Measurements from ENCODE around the gene CDH15.
A peak's percentile ranks its signal among the peaks of the same experiment; 100 is the strongest.
"Not testable (repeated sequence)": the region's sequence is repeated elsewhere in the genome, so short reads cannot be mapped to it uniquely, and the experiment has no call there.

The CDH15 gene

GRCh38 chr16:89241187-89242007, 69.8 kb downstream of the CDH15 start:
- peak; percentile 80 to 87 (median 86) for DNase-seq
- peak overlapping the region; percentile 45 for H3K4me3 ChIP-seq (ENCODE audit: insufficient read depth, low read depth, low read length, poor library complexity, severe bottlenecking)
- H3K27me3 ChIP-seq (replicated peaks; ENCODE audit: control insufficient read depth, insufficient read depth, low read length, poor library complexity, severe bottlenecking) = no peaks in the 10 kb centered on the region
- H3K27ac ChIP-seq (ENCODE audit: insufficient read depth, low read length, poor library complexity, severe bottlenecking) = peak overlapping the region; percentile 90
- no peaks in the 10 kb centered on the region for H3K9me3 ChIP-seq (ENCODE audit: control insufficient read depth, low read length)
- H3K36me3 ChIP-seq (ENCODE audit: control insufficient read depth, insufficient read depth, low read length) = no peaks in the 10 kb centered on the region
- peaks cover 6% of the 10 kb centered on the region for H3K4me1 ChIP-seq (ENCODE audit: control insufficient read depth, insufficient read depth, low read length, poor library complexity, severe bottlenecking)

GRCh38 chr16:89242795-89243200, 71.2 kb downstream of the CDH15 start:
- Histone ChIP-seq H3K36me3 (ENCODE audit: control insufficient read depth, insufficient read depth, low read length) (no peaks in the 10 kb centered on the region), H3K4me3 (ENCODE audit: insufficient read depth, low read depth, low read length, poor library complexity, severe bottlenecking) (no peak overlapping the region), H3K27ac (ENCODE audit: insufficient read depth, low read length, poor library complexity, severe bottlenecking) (no peak overlapping the region), H3K27me3 (replicated peaks; ENCODE audit: control insufficient read depth, insufficient read depth, low read length, poor library complexity, severe bottlenecking) (no peaks in the 10 kb centered on the region), H3K9me3 (ENCODE audit: control insufficient read depth, low read length) (no peaks in the 10 kb centered on the region), H3K4me1 (ENCODE audit: control insufficient read depth, insufficient read depth, low read length, poor library complexity, severe bottlenecking) (peaks cover 13% of the 10 kb centered on the region)
- no peak for DNase-seq

- Histone ChIP-seq H3K4me3 (ENCODE audit: insufficient read depth, low read depth, low read length, poor library complexity, severe bottlenecking) (no peak overlapping the region), H3K9me3 (ENCODE audit: control insufficient read depth, low read length) (no peaks in the 10 kb centered on the region), H3K27me3 (replicated peaks; ENCODE audit: control insufficient read depth, insufficient read depth, low read length, poor library complexity, severe bottlenecking) (no peaks in the 10 kb centered on the region), H3K4me1 (ENCODE audit: control insufficient read depth, insufficient read depth, low read length, poor library complexity, severe bottlenecking) (peaks cover 17% of the 10 kb centered on the region), H3K27ac (ENCODE audit: insufficient read depth, low read length, poor library complexity, severe bottlenecking) (no peak overlapping the region), H3K36me3 (ENCODE audit: control insufficient read depth, insufficient read depth, low read length) (no peaks in the 10 kb centered on the region)
- DNase-seq = no peak
Measured at GRCh38 chr16:89243664-89244063, 72.1 kb downstream of the CDH15 start.

GRCh38 chr16:89244264-89244663, 72.7 kb downstream of the CDH15 start:
- not testable (repeated sequence) for H3K27me3 ChIP-seq (replicated peaks; ENCODE audit: control insufficient read depth, insufficient read depth, low read length, poor library complexity, severe bottlenecking); DNase-seq; H3K27ac ChIP-seq (ENCODE audit: insufficient read depth, low read length, poor library complexity, severe bottlenecking); H3K9me3 ChIP-seq (ENCODE audit: control insufficient read depth, low read length); H3K36me3 ChIP-seq (ENCODE audit: control insufficient read depth, insufficient read depth, low read length); H3K4me3 ChIP-seq (ENCODE audit: insufficient read depth, low read depth, low read length, poor library complexity, severe bottlenecking)
- peaks cover 17% of the 10 kb centered on the region for H3K4me1 ChIP-seq (ENCODE audit: control insufficient read depth, insufficient read depth, low read length, poor library complexity, severe bottlenecking)

- Histone ChIP-seq H3K4me3 (ENCODE audit: insufficient read depth, low read depth, low read length, poor library complexity, severe bottlenecking) (no peak overlapping the region), H3K9me3 (ENCODE audit: control insufficient read depth, low read length) (no peaks in the 10 kb centered on the region), H3K27ac (ENCODE audit: insufficient read depth, low read length, poor library complexity, severe bottlenecking) (no peak overlapping the region), H3K36me3 (ENCODE audit: control insufficient read depth, insufficient read depth, low read length) (no peaks in the 10 kb centered on the region), H3K4me1 (ENCODE audit: control insufficient read depth, insufficient read depth, low read length, poor library complexity, severe bottlenecking) (peaks cover 17% of the 10 kb centered on the region), H3K27me3 (replicated peaks; ENCODE audit: control insufficient read depth, insufficient read depth, low read length, poor library complexity, severe bottlenecking) (no peaks in the 10 kb centered on the region)
- no peak for DNase-seq
Measured at GRCh38 chr16:89244754-89245153, 73.2 kb downstream of the CDH15 start.

Data from effector memory CD4-positive, alpha-beta T cell (primary cell).